Cardiac fibroblast (primary cell): ENCODE results near the gene CD200.
A peak's percentile ranks its signal among the peaks of the same experiment; 100 is the strongest.
"Not testable (repeated sequence)": the region's sequence is repeated elsewhere in the genome, so short reads cannot be mapped to it uniquely, and the experiment has no call there.

ENCODE experiments used
- DNase-seq, 2 donors: peaks; one replicate each; pipeline versions ENCODE4 v3.0.0 to v3.0.0-alpha.2; 2010; ENCODE audit warnings: low read depth in 2 of 2
- H3K4me3 ChIP-seq, 2 donors: replicated peaks in 1 of 2; 1 replicate in 1 of 2; 2 replicates in 1 of 2; pipeline ENCODE4 v1.5.1; 2011; ENCODE audit warnings: low read depth in 2 of 2, low read length in 2 of 2, mild to moderate bottlenecking in 2 of 2, moderate library complexity in 1 of 2
- CTCF ChIP-seq: IDR thresholded peaks from one replicate; pipeline ENCODE4 v1.5.1; 2011; ENCODE audit warnings: low read depth, mild to moderate bottlenecking, low read length, inconsistent platforms

CD200 gene

GRCh38 chr3:112376241-112376911 is 43.4 kb downstream of the CD200 start:
- DNase-seq = peak in 1 of 2 donors; percentile 57
- H3K4me3 ChIP-seq = no peak overlapping the region
- no peak for TF ChIP-seq CTCF

DNA sequence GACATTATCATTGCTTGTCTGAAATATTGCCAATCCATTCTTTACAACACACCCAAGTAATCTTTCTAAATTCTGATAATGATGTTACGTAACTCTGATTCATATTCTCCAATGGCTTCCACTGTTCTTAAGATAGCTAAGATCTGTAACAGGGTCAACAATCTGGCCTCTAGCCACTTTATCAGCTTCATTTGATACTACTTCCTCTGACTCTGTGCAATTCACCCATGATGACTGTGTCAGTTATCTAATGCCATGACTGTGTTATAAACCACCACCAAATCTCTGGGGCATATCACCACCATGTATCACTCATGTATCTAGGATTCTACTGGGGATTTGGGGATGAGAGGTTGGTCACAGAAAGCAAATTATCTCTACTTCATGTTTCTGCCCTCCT is 44.0 kb downstream of the CD200 start:
- no peak for TF ChIP-seq CTCF
- H3K4me3 ChIP-seq = no peak overlapping the region
- DNase-seq = peak; percentile 67 to 77

- H3K4me3 ChIP-seq = no peak overlapping the region
- DNase-seq = peak; percentile 73 to 77
Observed at GRCh38 chr3:112377568-112378071, 44.7 kb downstream of the CD200 start.

DNA sequence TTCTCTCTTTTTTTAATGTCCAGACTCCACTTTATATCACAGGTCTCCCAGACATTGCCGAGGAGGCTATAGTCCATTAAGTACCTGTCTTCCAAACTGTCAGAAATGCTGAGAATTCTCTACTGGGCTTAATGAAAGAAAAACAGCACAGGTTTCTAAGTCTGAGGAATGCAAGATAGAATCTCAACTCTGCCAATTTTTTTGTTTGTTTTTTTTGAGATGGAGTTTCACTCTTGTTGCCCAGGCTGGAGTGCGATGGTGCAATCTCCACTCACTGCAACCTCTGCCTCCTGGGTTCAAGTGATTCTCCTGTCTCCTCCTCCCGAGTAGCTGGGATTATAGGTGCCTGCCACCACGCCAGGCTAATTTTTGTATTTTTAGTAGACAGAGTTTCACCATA is 45.4 kb downstream of the CD200 start:
- not testable (repeated sequence) for H3K4me3 ChIP-seq
- peak; percentile 62 to 77 for DNase-seq

More at GRCh38 chr3:112377568-112378071, 44.7 kb downstream of the CD200 start:
- TF ChIP-seq CTCF = no peak

- no peak for TF ChIP-seq CTCF
- no peak overlapping the region for H3K4me3 ChIP-seq
- DNase-seq = peak; percentile 97 to 99
Observed at GRCh38 chr3:112379020-112379690, 46.2 kb downstream of the CD200 start.

DNA sequence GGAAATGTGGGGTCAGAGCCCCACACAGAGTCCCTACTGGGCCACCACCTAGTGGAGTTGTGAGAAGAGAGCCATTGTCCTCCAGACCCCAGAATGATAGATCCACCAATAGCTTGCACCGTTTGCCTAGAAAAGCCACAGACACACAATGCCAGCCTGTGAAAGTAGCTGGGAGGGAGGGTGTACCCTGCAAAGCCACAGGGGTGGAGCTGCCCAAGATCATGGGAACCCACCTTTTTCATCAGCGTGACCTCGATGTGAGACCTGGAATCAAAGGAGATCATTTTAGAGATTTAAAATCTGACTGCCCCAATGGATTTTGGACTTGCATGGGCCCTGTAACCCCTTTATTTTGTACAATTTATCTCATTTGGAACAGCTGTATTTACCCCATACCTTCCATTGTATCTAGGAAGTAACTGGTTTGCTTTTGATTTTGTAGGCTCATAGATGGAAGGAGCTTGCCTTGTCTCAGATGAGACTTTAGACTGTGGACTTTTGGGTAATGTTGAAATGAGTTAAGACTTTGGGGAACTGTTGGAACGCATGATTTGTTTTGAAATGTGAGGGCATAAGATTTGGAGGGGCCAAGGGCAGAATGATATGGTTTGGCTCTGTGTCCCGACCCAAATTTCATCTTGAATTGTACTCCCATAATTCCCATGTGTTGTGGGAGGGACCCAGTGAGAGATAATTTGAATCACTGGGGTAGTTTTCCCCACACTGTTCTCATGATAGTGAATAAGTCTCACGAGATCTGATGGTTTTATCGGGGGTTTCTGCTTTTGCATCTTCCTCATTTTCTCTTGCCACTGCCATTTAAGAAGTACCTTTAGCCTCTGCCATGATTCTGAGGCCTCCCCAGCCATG is 49.0 kb downstream of the CD200 start:
- H3K4me3 ChIP-seq = no peak overlapping the region
- DNase-seq = no peak
- no peak for TF ChIP-seq CTCF
